Neuronal stem cell (in vitro differentiated cells): ENCODE measurements around the gene TMEM156.

Experiments
- DNase-seq: peaks from one replicate; pipeline ENCODE4 v3.0.0-alpha.2; 2013; ENCODE audit warnings: low spot score
- H2AFZ ChIP-seq: one replicate; pipeline ENCODE4 v1.6.1; 2013; ENCODE audit warnings: mild to moderate bottlenecking, low read length, inconsistent platforms
- H2AK5ac ChIP-seq: 2 replicates; pipeline ENCODE4 v1.6.1; 2013; ENCODE audit warnings: low read depth, mild to moderate bottlenecking, inconsistent platforms, low read length, moderate library complexity, mixed read lengths
- H2BK120ac ChIP-seq: 2 replicates; pipeline ENCODE4 v1.6.1; 2013; ENCODE audit warnings: low read depth, mild to moderate bottlenecking, inconsistent platforms, low read length, moderate library complexity, mixed read lengths
- H2BK12ac ChIP-seq: one replicate; pipeline ENCODE4 v1.6.1; 2013; ENCODE audit warnings: low read length, inconsistent platforms
- H2BK15ac ChIP-seq: 2 replicates; pipeline ENCODE4 v1.6.1; 2013; ENCODE audit warnings: mild to moderate bottlenecking, low read length, inconsistent platforms, mixed read lengths
- H2BK5ac ChIP-seq: one replicate; pipeline ENCODE4 v1.6.1; 2013; ENCODE audit warnings: inconsistent platforms, mild to moderate bottlenecking, low read length, moderate library complexity
- H3K14ac ChIP-seq: one replicate; pipeline ENCODE4 v1.6.1; 2013; ENCODE audit warnings: low read length, inconsistent platforms
- H3K18ac ChIP-seq: 2 replicates; pipeline ENCODE4 v1.6.1; 2013; ENCODE audit warnings: low read length, inconsistent platforms
- H3K23ac ChIP-seq: 2 replicates; pipeline ENCODE4 v1.6.1; 2013; ENCODE audit warnings: low read depth, mild to moderate bottlenecking, mixed read lengths, low read length, inconsistent platforms; ENCODE audit not compliant: poor library complexity
- H3K27ac ChIP-seq: replicated peaks from 3 replicates; pipeline ENCODE4 v1.5.1; 2013; ENCODE audit warnings: low read length, inconsistent platforms
- H3K27me3 ChIP-seq, 3 experiments: 2 replicates each; pipeline ENCODE4 v1.6.1; 2013; ENCODE audit warnings: low read length in 3 of 3, mild to moderate bottlenecking in 2 of 3, inconsistent platforms in 1 of 3, low read depth in 1 of 3, mixed read lengths in 1 of 3, moderate library complexity in 1 of 3; ENCODE audit not compliant: control insufficient read depth in 3 of 3, insufficient read depth in 3 of 3
- H3K36me3 ChIP-seq, 2 donors: replicated peaks in 1 of 2; 2 replicates each; pipeline ENCODE4 v1.6.1; 2013; ENCODE audit warnings: low read length in 2 of 2; ENCODE audit not compliant: control insufficient read depth in 2 of 2, insufficient read depth in 2 of 2
- H3K4ac ChIP-seq: 2 replicates; pipeline ENCODE4 v1.6.1; 2013; ENCODE audit warnings: inconsistent platforms, mild to moderate bottlenecking, low read length, moderate library complexity
- H3K4me1 ChIP-seq, 2 donors: 1 replicate in 1 of 2; 2 replicates in 1 of 2; pipeline ENCODE4 v1.6.1; 2013; ENCODE audit warnings: low read length in 2 of 2, low read depth in 1 of 2; ENCODE audit not compliant: control insufficient read depth in 2 of 2, insufficient read depth in 1 of 2
- H3K4me2 ChIP-seq: one replicate; pipeline ENCODE4 v1.6.1; 2013; ENCODE audit warnings: mild to moderate bottlenecking, low read length, inconsistent platforms; ENCODE audit not compliant: insufficient read depth, poor library complexity, severe bottlenecking
- H3K4me3 ChIP-seq, 2 donors: 2 replicates each; pipeline ENCODE4 v1.5.1; 2013; ENCODE audit warnings: low read length in 2 of 2, mild to moderate bottlenecking in 2 of 2, inconsistent platforms in 1 of 2, moderate library complexity in 1 of 2
- H3K79me1 ChIP-seq: one replicate; pipeline ENCODE4 v1.6.1; 2013; ENCODE audit warnings: low read depth, mild to moderate bottlenecking, inconsistent platforms, low read length, moderate library complexity
- H3K9ac ChIP-seq: one replicate; pipeline ENCODE4 v1.6.1; 2013; ENCODE audit warnings: mild to moderate bottlenecking, low read depth, low read length, inconsistent platforms; ENCODE audit not compliant: poor library complexity
- H3K9me3 ChIP-seq, 2 donors: replicated peaks in 1 of 2; 2 replicates each; pipeline versions ENCODE3 to v1.6.1; 2013; ENCODE audit warnings: low read length in 2 of 2, mild to moderate bottlenecking in 2 of 2, inconsistent platforms in 1 of 2, low read depth in 1 of 2, mixed read lengths in 1 of 2, moderate library complexity in 1 of 2; ENCODE audit not compliant: control insufficient read depth in 2 of 2, insufficient read depth in 1 of 2
- H4K8ac ChIP-seq: one replicate; pipeline ENCODE4 v1.6.1; 2013; ENCODE audit warnings: low read depth, mild to moderate bottlenecking, inconsistent platforms, low read length, moderate library complexity
- H4K91ac ChIP-seq: one replicate; pipeline ENCODE4 v1.6.1; 2013; ENCODE audit warnings: low read length, low read depth, mild to moderate bottlenecking, inconsistent platforms; ENCODE audit not compliant: poor library complexity
- WGBS, 2 donors: extraction: QIAGEN DNeasy Blood & Tissue Kit; methylation state at CpG; one replicate each; pipeline ENCODE4 v1.1.7; 2013; ENCODE audit warnings: missing lambda C conversion rate in 2 of 2, mixed read lengths in 1 of 2; ENCODE audit not compliant: insufficient read length in 2 of 2, insufficient replicate concordance in 1 of 2; ENCODE audit errors: extremely low coverage in 2 of 2; 5-methylcytosine and 5-hydroxymethylcytosine counted together

The TMEM156 gene

GRCh38 chr4:38917481-38918025 lies 114.7 kb downstream of the TMEM156 start:
- H2AK5ac ChIP-seq: no peak overlapping the region
- no peak overlapping the region for H3K4me2 ChIP-seq
- no peak overlapping the region for H3K23ac ChIP-seq
- H3K79me1 ChIP-seq: no peaks in the 10 kb centered on the region
- H4K91ac ChIP-seq: no peak overlapping the region
- H3K4me1 ChIP-seq: peaks cover 0 to 3% of the 10 kb centered on the region in 2 donors
- no CpG with 5 or more reads among the region's 8 CpGs for WGBS, 2 donors
- no peak overlapping the region for H4K8ac ChIP-seq
- H2BK15ac ChIP-seq: no peak overlapping the region
- H3K36me3 ChIP-seq: no peaks in the 10 kb centered on the region
- no peak overlapping the region for H3K18ac ChIP-seq
- H2AFZ ChIP-seq: no peak overlapping the region
- no peak overlapping the region for H3K14ac ChIP-seq
- H3K9ac ChIP-seq: no peak overlapping the region
- no peak overlapping the region for H3K27ac ChIP-seq
- H3K27me3 ChIP-seq: no peaks in the 10 kb centered on the region
- no peak for DNase-seq
- no peak overlapping the region for H2BK12ac ChIP-seq
- no peak overlapping the region for H2BK5ac ChIP-seq
- no peaks in the 10 kb centered on the region for H3K9me3 ChIP-seq
- no peak overlapping the region for H2BK120ac ChIP-seq
- H3K4ac ChIP-seq: no peak overlapping the region
- H3K4me3 ChIP-seq: no peak overlapping the region
